Central memory CD4-positive, alpha-beta T cell (primary cell): Measurements from ENCODE around the gene RAD51B.
"Not testable (repeated sequence)": the region's sequence is repeated elsewhere in the genome, so short reads cannot be mapped to it uniquely, and the experiment has no call there.

Source experiments
- DNase-seq: peaks from one replicate; pipeline ENCODE4 v3.0.0; 2022

The RAD51B gene

GRCh38 chr14:68417009-68417650 is 597.6 kb downstream of the RAD51B start:
- DNase-seq: no peak

- DNase-seq: no peak
Measured at GRCh38 chr14:68418174-68419118, 598.9 kb downstream of the RAD51B start.

- DNase-seq: no peak
Measured at GRCh38 chr14:68420350-68420749, 600.8 kb downstream of the RAD51B start.

- DNase-seq: no peak
Measured at GRCh38 chr14:68421116-68421515, 601.5 kb downstream of the RAD51B start.

GRCh38 chr14:68423686-68424085 is 604.1 kb downstream of the RAD51B start:
- no peak for DNase-seq

- DNase-seq: no peak
Measured at GRCh38 chr14:68424443-68425172, 605.0 kb downstream of the RAD51B start.

- no peak for DNase-seq
Measured at GRCh38 chr14:68426661-68427549, 607.3 kb downstream of the RAD51B start.

- no peak for DNase-seq
Measured at GRCh38 chr14:68427550-68427890, 607.9 kb downstream of the RAD51B start.

- DNase-seq: not testable (repeated sequence)
Measured at GRCh38 chr14:68428900-68429299, 609.3 kb downstream of the RAD51B start.

GRCh38 chr14:68434173-68434572 is 614.6 kb downstream of the RAD51B start:
- DNase-seq: not testable (repeated sequence)

GRCh38 chr14:68435631-68436030 is 616.1 kb downstream of the RAD51B start:
- not testable (repeated sequence) for DNase-seq

GRCh38 chr14:68439676-68440075 is 620.1 kb downstream of the RAD51B start:
- no peak for DNase-seq

GRCh38 chr14:68440820-68441219 is 621.2 kb downstream of the RAD51B start:
- no peak for DNase-seq

- no peak for DNase-seq
Measured at GRCh38 chr14:68441542-68441941, 622.0 kb downstream of the RAD51B start.

GRCh38 chr14:68442828-68443629 is 623.5 kb downstream of the RAD51B start:
- DNase-seq: no peak

GRCh38 chr14:68444449-68445168 is 625.0 kb downstream of the RAD51B start:
- no peak for DNase-seq

- no peak for DNase-seq
Measured at GRCh38 chr14:68446243-68447040, 626.9 kb downstream of the RAD51B start.

GRCh38 chr14:68447581-68448251 is 628.1 kb downstream of the RAD51B start:
- no peak for DNase-seq

- no peak for DNase-seq
Measured at GRCh38 chr14:68448252-68448902, 628.8 kb downstream of the RAD51B start.
